Mucosa of stomach (tissue), 1 donor: ENCODE measurements around the gene MUS81.

ENCODE experiments used
- H3K27me3 ChIP-seq: one replicate; pipeline ENCODE4 v1.7.0; 2013; ENCODE audit warnings: mild to moderate bottlenecking, low read length; ENCODE audit not compliant: control insufficient read depth, insufficient read depth
- H3K36me3 ChIP-seq: one replicate; pipeline ENCODE4 v1.7.0; 2013; ENCODE audit warnings: low read length; ENCODE audit not compliant: control insufficient read depth, insufficient read depth
- H3K4me1 ChIP-seq: one replicate; pipeline ENCODE4 v1.7.0; 2013; ENCODE audit warnings: mild to moderate bottlenecking, low read length; ENCODE audit not compliant: control insufficient read depth, insufficient read depth
- H3K4me3 ChIP-seq: one replicate; pipeline ENCODE4 v1.7.0; 2013; ENCODE audit warnings: low read length
- H3K9ac ChIP-seq: one replicate; pipeline ENCODE4 v1.7.0; 2013; ENCODE audit warnings: mild to moderate bottlenecking, low read length, moderate library complexity
- H3K9me3 ChIP-seq: one replicate; pipeline ENCODE4 v1.7.0; 2013; ENCODE audit warnings: mild to moderate bottlenecking, low read length, moderate library complexity; ENCODE audit not compliant: control insufficient read depth
- donor health status: Pancreatic carcinoma.

Gene MUS81

GRCh38 chr11:65857853-65858680 is 2.2 kb upstream of the MUS81 start, which contains the start of gene CFL1:
Gene CFL1, minus strand, starts transcription at chr11:65858180. Its CDS starts 81 bp downstream, at chr11:65858099.
- H3K36me3 ChIP-seq = peaks cover 30% of the 10 kb centered on the region
- H3K4me1 ChIP-seq = peaks cover 53% of the 10 kb centered on the region

GRCh38 chr11:65858681-65859087 is 1.5 kb upstream of the MUS81 start:
- H3K27me3 ChIP-seq = no peaks in the 10 kb centered on the region
- peaks cover 47% of the 10 kb centered on the region for H3K4me1 ChIP-seq
- peak overlapping the region; percentile 86 for H3K9ac ChIP-seq
- H3K4me3 ChIP-seq = peak overlapping the region; percentile 74
- H3K9me3 ChIP-seq = no peaks in the 10 kb centered on the region
- peaks cover 29% of the 10 kb centered on the region for H3K36me3 ChIP-seq

More at GRCh38 chr11:65857853-65858680, 2.2 kb upstream of the MUS81 start, which contains the start of gene CFL1:
- Histone ChIP-seq H3K4me3 (peak within 1 kb of the TSS; percentile 74), H3K9me3 (no peaks in the 10 kb centered on the region), H3K27me3 (no peaks in the 10 kb centered on the region), H3K9ac (peak within 1 kb of the TSS; percentile 86)

- no peaks in the 10 kb centered on the region for H3K27me3 ChIP-seq
- H3K9ac ChIP-seq = peak overlapping the region; percentile 86
- H3K4me3 ChIP-seq = peak overlapping the region; percentile 74
- H3K36me3 ChIP-seq = peaks cover 29% of the 10 kb centered on the region
- peaks cover 43% of the 10 kb centered on the region for H3K4me1 ChIP-seq
- H3K9me3 ChIP-seq = no peaks in the 10 kb centered on the region
Observed at GRCh38 chr11:65859095-65859811, 980 bp upstream of the MUS81 start.

- Histone ChIP-seq H3K4me3 (peak overlapping the region; percentile 74), H3K36me3 (peaks cover 30% of the 10 kb centered on the region), H3K4me1 (peaks cover 37% of the 10 kb centered on the region), H3K9ac (peak overlapping the region; percentile 86), H3K27me3 (no peaks in the 10 kb centered on the region), H3K9me3 (no peaks in the 10 kb centered on the region)
Observed at GRCh38 chr11:65859812-65860277, 388 bp upstream of the MUS81 start.

GRCh38 chr11:65861165-65861505 is 902 bp downstream of the MUS81 start:
- H3K4me3 ChIP-seq = peak overlapping the region; percentile 74
- H3K4me1 ChIP-seq = peaks cover 25% of the 10 kb centered on the region
- no peaks in the 10 kb centered on the region for H3K27me3 ChIP-seq
- peak overlapping the region; percentile 86 for H3K9ac ChIP-seq
- no peaks in the 10 kb centered on the region for H3K9me3 ChIP-seq
- peaks cover 21% of the 10 kb centered on the region for H3K36me3 ChIP-seq

GRCh38 chr11:65861533-65862183 is 1.4 kb downstream of the MUS81 start:
- H3K4me3 ChIP-seq = peak overlapping the region; percentile 74
- no peaks in the 10 kb centered on the region for H3K9me3 ChIP-seq
- H3K4me1 ChIP-seq = peaks cover 20% of the 10 kb centered on the region
- H3K9ac ChIP-seq = peak overlapping the region; percentile 86
- peaks cover 20% of the 10 kb centered on the region for H3K36me3 ChIP-seq
- no peaks in the 10 kb centered on the region for H3K27me3 ChIP-seq

GRCh38 chr11:65862191-65862735 is 2.0 kb downstream of the MUS81 start:
- H3K9ac ChIP-seq = no peak overlapping the region
- H3K9me3 ChIP-seq = no peaks in the 10 kb centered on the region
- H3K27me3 ChIP-seq = no peaks in the 10 kb centered on the region
- H3K36me3 ChIP-seq = peaks cover 20% of the 10 kb centered on the region
- peaks cover 20% of the 10 kb centered on the region for H3K4me1 ChIP-seq
- H3K4me3 ChIP-seq = no peak overlapping the region

- peaks cover 20% of the 10 kb centered on the region for H3K36me3 ChIP-seq
Observed at GRCh38 chr11:65862941-65863888, 3.0 kb downstream of the MUS81 start.

GRCh38 chr11:65863889-65864705 is 3.9 kb downstream of the MUS81 start:
- Histone ChIP-seq H3K4me3 (no peak overlapping the region), H3K9me3 (no peaks in the 10 kb centered on the region), H3K9ac (no peak overlapping the region), H3K4me1 (peaks cover 20% of the 10 kb centered on the region), H3K36me3 (peaks cover 20% of the 10 kb centered on the region), H3K27me3 (no peaks in the 10 kb centered on the region)

More at GRCh38 chr11:65862941-65863888, 3.0 kb downstream of the MUS81 start:
- Histone ChIP-seq H3K9me3 (no peaks in the 10 kb centered on the region), H3K9ac (no peak overlapping the region), H3K27me3 (no peaks in the 10 kb centered on the region), H3K4me1 (peaks cover 20% of the 10 kb centered on the region), H3K4me3 (no peak overlapping the region)

- H3K4me3 ChIP-seq = no peak overlapping the region
- H3K9ac ChIP-seq = no peak overlapping the region
- no peaks in the 10 kb centered on the region for H3K27me3 ChIP-seq
- H3K4me1 ChIP-seq = peaks cover 16% of the 10 kb centered on the region
- H3K36me3 ChIP-seq = peaks cover 20% of the 10 kb centered on the region
- no peaks in the 10 kb centered on the region for H3K9me3 ChIP-seq
Observed at GRCh38 chr11:65864706-65865471, 4.7 kb downstream of the MUS81 start.
